GM19035 (cell line): Measurements from ENCODE around the gene BLOC1S3.
A peak's percentile ranks its signal among the peaks of the same experiment; 100 is the strongest.

Experiments
- ATAC-seq: cut with Tn5 transposase; IDR thresholded peaks from one replicate; pipeline ENCODE4 v1.9.1; 2021; ENCODE audit not compliant: unreplicated experiment

The BLOC1S3 gene

DNA sequence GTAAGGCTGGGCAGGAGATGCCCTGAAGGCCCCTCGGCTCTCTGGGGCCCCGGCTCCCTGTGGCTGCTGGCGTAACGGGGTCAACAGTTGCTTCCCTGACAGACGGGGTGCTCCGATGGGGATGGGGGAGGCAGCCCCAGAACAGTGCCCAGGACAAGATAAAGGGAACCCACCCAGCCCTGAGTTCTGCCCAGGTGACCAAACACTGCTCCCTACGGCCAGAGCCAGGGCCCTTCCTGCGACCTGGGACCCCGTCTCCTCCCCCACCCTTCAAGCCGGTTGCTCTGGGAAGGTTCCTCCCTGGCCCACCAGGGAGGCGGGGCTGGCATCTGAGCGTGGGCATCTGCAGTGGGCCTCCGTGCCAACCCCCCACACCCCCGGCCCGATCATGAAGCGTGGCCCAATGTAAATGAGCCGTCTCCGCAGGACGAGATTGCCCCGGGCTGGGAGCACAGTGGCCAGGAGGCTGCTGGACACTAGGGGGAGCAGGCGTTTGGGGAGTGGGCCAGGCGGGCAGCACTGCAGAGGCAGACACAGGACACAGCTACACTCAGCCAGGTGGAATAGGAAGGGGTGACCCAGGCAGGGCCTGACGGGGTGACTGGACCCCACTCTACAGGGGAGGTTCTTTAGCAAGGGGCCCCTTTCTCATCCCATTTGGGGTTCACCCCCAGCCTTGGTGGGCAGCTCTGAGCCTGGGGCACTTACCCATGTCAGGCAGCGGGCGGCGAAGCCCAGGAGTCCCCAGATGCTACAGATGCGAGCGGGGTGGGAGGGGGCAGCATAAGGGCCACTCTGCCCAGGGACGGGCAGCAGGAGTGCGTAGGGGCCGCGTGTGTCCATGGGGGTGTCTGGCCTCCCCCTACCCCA is 16.6 kb upstream of the BLOC1S3 start:
- ATAC-seq = no peak

DNA sequence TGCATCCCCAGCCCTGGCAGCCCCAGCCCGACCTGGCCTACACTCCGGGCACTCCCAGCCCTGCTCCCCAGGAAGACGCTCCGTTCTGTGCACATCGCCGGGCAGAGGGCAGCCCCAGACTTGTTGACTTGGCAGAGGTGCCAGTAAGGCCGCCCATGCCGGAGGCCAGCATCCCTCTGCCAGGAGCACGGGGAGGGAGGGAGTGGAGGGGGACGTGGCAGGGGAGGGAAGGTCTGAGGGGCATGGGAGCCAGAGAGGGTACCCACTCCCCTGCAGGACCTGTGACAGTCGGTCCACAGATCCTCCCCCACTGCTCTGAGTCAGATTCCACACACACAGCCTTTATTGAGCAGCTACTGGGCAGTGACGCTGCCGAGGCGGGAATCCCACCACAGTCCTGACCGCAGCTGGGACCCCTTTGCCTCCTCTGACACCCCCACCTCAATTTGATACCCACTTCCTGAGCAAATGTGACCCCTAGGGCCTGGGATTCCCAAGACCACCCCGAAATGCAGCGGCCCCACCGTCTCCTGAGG is 15.9 kb upstream of the BLOC1S3 start:
- ATAC-seq = no peak

DNA sequence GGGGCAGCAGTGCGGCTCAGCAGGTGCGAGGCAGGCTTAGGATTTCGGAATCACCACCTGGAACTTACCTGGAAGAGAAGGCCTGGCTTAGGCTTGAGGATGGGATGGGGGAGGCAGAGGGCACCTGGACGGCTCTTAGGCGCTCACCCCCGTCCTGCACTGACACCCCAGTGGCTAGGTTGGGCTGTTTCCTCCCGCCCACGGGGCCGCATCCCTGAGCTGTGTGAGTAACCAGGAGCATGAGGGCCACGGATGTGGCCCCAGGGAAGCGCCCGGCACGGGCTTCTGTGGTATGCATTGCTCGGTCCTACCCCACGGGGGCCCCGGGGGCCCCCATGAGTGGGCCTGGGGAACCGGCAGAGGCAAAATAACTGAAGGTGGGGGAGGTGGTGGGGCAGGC is 15.4 kb upstream of the BLOC1S3 start:
- ATAC-seq = no peak

DNA sequence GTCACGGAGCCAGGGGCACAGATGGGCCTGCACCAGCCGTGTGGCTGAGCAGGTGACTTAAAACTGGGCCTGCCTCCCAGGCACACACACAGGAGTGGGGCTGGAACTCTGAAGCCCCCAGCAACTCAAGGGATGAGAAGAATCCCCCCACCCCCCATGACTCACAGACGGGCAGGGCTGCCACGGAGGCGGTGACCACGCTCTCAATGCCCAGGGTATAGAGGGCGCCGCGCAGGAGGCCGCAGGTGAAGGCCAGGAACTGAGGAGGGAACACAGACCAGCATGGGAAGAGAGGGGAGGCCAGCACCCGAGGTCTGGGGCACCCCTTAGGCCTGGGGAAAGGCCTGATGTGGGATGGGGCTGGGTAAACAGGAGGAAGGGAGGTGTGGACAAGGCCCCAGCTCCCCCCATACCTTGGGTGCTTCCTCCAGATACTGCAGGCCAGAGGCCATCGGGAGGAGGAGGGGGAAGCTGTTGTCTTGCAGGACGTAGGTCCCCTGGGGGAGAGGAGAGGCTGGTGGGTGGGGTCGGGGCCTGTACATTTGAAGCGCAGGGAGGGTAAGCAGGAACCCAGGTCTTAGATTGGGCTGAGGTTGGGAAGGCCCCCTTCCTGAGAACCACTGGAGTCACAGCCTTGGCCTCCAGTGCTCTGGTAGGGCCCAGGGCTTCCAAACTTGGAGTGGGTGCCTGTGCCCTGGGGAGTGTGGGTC is 14.7 kb upstream of the BLOC1S3 start:
- ATAC-seq = no peak

GRCh38 chr19:45164577-45165335 is 13.8 kb upstream of the BLOC1S3 start:
- ATAC-seq = peak; percentile 65

GRCh38 chr19:45166723-45167252 is 11.8 kb upstream of the BLOC1S3 start:
- ATAC-seq = no peak

- ATAC-seq = no peak
Measured at GRCh38 chr19:45168767-45169351, 9.7 kb upstream of the BLOC1S3 start.

DNA sequence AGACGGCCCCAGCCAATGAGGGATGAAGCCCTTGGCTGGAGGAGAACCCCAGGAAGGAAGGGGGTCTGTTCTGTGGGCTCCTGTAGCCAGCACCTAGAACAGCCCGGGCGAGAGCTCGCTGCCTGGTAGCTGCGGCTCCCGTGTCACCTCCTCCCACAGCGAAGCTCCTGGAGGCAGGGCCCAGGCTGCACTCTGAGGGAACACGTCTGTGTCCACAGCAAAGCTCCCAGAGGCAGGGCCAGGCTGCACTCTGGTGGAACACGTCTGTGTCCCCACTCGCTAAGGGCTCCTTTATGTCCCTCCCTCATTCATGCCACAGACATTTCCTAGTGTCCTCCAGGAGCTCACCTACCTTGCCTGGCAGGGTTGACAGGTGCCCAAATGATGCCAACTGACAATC is 9.0 kb upstream of the BLOC1S3 start:
- no peak for ATAC-seq

DNA sequence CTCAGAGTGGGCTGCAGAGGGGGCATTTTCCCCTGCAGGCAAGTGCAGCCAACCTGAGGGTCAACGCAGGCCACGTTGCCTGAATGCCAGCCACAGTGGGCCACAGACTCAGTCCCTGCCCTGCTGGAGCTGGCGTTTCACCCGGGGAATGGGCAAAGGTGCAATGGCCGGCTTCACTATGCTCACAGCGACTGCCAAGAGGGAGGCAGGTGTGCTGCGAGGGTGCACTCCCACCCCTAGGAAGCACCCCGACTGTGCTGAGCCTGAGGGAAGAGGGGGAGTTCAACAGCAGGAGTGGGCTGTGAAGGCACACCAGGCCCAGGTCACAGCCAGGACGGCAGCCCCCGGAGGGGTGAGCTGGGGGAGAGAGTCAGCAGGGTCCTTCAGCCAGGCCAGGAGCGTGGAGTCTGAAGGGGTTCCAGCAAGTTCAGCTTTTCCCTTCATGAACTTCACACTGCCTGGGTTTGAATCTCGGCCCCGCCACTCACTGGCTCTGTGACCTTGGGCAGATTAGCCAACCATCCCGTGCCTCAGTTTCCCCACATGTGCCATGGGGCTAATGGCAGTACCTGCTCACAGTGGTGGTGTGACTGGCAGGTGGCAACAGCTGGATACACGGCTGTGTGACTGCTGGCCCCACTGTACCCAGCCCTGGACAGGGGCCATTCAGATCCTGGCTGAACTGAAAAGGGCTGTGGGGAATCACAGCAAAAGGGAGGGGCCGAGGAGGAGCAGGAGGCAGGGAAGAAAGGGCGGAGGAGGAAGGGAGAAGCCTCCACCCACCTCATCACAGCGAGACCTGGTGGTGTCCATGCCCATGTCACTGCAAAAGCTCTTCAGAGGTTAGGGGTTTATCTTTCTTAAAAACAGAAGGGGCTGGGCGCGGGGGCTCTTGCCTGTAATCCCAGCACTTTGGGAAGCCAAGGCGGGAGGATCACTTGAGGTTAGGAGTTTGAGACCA is 8.2 kb upstream of the BLOC1S3 start:
- no peak for ATAC-seq

DNA sequence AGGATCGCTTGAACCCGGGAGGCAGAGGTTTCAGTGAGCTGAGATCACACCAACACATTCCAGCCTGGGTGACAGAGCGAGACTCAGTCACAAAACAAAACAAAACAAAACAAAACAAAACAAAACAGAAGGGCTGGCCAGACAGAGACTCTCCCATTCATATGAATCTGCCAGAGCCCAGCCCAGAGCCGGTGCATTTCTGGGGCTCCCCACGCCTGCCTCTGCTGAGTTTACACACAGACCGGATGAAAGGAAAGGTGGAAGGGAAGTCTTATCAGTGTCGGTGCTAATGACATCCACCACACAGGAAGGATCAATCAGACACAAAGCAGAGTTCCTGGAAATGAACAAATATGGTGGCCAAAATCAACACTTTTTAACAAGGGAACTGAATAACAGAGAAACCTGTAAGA is 7.4 kb upstream of the BLOC1S3 start:
- no peak for ATAC-seq

DNA sequence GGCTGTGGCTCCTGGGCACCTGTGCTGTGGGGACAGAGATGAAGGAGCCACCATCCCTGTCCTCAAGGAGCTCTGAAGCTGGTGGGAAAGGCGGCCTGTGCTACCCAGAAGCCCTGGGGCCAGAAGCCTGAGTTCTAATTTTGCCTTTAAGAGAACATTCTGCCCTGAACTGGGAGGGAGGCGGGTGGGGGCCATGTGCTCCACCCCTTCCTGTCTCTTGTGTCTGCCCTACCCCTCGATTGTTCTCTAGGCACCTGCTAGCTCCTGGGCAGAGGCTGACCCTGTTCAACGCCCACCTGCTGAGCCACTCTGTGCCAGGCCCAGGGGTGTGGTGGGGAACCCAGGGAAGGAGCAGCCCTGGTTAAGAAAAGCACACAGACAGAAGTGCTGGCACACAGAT is 6.4 kb upstream of the BLOC1S3 start:
- no peak for ATAC-seq

DNA sequence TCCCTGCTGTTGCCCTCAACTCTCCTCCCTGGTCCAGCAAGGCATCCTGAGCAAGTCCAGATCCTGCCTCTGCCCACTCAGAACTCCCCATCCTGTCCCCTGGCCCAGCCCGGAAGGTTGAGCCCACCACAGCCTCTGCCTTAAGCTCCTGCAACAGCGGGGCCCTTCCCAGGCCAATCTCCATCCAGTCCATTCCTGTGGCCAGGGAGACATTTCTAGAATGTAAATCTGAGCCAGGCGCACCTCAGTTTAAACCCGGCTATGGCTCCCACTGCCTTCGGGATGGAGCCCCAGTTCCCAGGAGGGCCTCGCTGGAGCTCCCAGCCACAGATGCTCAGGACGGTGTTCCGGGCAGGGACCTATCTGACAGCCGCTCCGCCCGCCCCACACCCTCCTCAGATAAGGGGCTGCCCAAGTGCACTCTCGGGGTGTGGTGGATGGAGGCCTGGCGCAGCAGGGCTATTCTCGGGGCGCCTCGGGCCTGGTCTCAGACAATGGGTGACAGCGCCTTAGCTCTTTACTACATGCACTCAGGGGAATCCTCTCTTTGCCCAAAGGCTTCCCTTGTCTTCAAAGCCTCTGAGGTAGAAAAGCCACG is 5.9 kb upstream of the BLOC1S3 start:
- ATAC-seq = no peak

DNA sequence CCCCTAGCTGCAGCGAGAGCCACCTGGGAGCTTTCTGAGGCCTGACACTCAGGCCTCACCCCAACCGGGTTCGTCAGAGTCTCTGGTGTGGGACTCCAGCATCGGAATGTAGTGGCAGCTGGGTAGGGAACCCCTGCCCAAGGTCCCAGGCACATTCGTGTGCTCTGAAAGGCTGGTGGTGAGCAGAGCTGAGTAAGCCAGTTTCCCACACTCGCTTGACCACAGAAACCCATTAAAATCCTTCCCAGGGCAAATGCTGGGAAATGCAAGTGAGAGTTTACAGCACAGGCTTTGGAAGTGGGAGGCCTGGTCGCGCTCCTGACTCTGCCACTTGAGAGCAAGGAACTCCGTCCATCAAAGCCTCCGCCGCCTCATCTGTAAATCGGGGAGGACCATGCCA is 4.8 kb upstream of the BLOC1S3 start:
- ATAC-seq = no peak

DNA sequence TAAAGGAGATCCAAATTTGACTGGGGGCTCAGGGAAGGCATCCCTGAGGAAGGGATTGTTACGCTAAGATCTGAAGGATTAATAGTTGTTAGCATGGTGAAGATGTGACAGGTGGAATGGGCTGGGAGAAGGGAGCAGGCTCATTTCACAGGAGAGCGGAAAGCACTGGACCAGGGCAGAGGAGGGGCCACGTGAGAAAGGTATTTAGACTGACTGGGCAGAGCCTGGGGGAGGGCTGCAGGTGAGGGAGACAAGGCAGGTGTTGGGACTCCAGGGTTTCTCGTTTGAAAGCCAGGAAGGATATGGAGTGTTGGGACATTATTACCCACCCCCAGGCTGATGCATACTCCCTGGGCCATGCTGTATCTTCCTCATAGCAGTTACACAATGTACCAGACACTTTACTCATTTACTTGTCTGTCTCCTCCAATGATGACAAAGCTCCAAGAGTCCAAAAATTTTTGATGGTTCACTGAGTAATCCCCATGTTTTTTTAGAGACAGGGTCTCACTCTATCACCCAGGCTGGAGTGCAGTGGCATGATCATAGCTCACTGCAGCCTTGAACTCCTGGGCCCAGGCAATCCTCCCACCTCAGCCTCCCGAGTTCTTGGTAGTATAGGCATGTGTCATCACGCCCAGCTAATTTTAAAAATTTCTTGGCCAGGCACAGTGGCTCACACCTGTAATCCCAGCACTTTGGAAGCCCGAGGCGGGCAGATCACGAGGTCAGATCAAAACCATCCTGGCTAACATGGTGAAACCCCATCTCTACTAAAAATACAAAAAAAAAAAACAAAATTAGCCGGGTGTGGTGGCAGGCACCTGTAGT is 2.9 kb upstream of the BLOC1S3 start:
- ATAC-seq = no peak

GRCh38 chr19:45177817-45178261 is 745 bp upstream of the BLOC1S3 start, which contains the start of gene TRAPPC6A:
Gene TRAPPC6A (minus strand): TSS chr19:45178237. CDS start chr19:45178218, 19 bp downstream.
- peak; percentile 2 for ATAC-seq

DNA sequence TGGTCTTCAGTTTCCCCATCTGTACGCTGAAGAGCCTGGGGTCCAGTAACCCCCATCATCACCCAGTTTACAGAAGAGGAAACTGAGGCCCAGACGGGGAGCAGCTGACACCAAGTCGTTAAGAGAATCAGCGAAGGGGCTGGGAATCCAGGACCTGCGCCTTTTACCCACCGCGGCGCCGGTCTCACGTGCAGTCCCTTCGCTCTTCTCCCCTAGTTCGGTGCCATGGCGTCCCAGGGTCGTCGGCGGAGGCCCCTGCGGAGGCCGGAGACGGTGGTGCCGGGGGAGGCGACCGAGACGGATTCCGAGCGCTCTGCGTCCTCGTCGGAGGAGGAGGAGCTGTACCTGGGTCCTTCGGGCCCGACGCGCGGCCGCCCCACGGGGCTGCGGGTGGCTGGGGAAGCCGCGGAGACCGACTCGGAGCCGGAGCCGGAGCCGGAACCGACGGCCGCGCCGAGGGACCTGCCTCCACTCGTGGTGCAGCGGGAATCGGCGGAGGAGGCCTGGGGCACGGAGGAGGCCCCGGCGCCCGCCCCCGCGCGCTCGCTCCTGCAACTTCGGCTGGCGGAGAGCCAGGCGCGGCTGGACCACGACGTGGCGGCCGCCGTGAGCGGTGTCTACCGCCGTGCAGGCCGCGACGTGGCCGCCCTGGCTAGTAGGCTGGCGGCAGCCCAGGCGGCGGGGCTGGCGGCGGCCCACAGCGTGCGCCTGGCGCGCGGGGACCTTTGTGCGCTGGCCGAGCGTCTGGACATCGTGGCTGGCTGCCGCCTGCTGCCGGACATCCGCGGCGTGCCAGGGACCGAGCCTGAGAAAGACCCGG is 698 bp downstream of the BLOC1S3 start:
- ATAC-seq = no peak

DNA sequence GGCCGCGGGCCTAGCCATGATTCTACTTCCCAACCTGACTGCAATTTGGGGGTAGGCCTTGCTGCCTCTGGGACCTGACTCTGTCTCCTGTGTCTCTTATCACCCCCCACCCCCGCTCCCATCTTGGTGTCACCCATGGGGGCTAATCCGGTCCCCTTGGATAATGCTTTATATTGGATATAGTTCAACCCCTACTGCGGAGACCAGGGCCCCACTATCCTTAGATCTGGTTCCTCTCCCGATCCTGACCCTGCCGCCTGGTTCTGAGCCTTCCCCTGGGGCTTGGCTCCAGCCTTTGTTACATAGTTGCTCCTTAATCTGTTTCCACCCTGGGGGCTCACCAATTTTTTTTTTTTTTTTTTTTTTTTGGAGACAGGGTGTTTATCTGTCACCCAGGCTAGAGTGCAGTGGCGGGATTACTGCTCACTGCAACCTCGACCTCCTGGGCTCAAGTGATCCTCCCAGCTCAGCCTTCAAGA is 1.3 kb downstream of the BLOC1S3 start:
- ATAC-seq = no peak
